ENCODE measurements around the gene HRAS.

Gene HRAS

GRCh38 chr11:567629-568292, 32.4 kb upstream of the HRAS start:
- CTCF ChIA-PET: interaction anchor here (1.2 to 5.8 kb wide), 2 partner anchors 12 to 49 kb away, joined by 3 to 36 read pairs; no protein-coding TSS in a partner anchor
- DNase-seq (ENCODE audit: extremely low spot score): no peak
- no peak for TF ChIP-seq CTCF (IDR thresholded peaks at IDR 0.05; ENCODE audit: control extremely low read depth, extremely low read depth, low read depth, missing control alignments)
- POLR2A ChIA-PET: no interaction called here

GRCh38 chr11:567011-567628, 31.7 kb upstream of the HRAS start:
- TF ChIP-seq CTCF (IDR thresholded peaks at IDR 0.05; ENCODE audit: control extremely low read depth, extremely low read depth, low read depth, missing control alignments): no peak
- no peak for DNase-seq (ENCODE audit: extremely low spot score)
- ChIA-PET CTCF (interaction anchor here (1.2 to 5.8 kb wide), 2 partner anchors 11 to 48 kb away, joined by 3 to 36 read pairs; no protein-coding TSS in a partner anchor), POLR2A (no interaction called here)

- ChIA-PET CTCF (interaction anchor here (1.4 to 5.8 kb wide), 2 partner anchors 10 to 158 kb away, joined by 3 to 36 read pairs; no protein-coding TSS in a partner anchor), POLR2A (interaction anchor here (0.5 kb wide), 1 partner anchor 357 kb away, joined by 3 read pairs; no protein-coding TSS in a partner anchor)
- DNase-seq (ENCODE audit: extremely low spot score): no peak
- peak; percentile 3 for TF ChIP-seq CTCF (IDR thresholded peaks at IDR 0.05; ENCODE audit: control extremely low read depth, extremely low read depth, low read depth, missing control alignments)
Measured at GRCh38 chr11:565921-566509, 30.6 kb upstream of the HRAS start.

- ChIA-PET CTCF (interaction anchor here (0.9 to 5.8 kb wide), 3 partner anchors 8 to 12 kb away, joined by 3 to 36 read pairs (median 6); partner anchors contain the start of gene PHRF1), POLR2A (interaction anchor here (0.9 to 2.8 kb wide), 2 partner anchors 12 kb away, joined by 3 to 8 read pairs; partner anchors contain the start of gene PHRF1)
- no peak for DNase-seq (ENCODE audit: extremely low spot score)
- no peak for TF ChIP-seq CTCF (IDR thresholded peaks at IDR 0.05; ENCODE audit: control extremely low read depth, extremely low read depth, low read depth, missing control alignments)
Measured at GRCh38 chr11:563812-564578, 28.6 kb upstream of the HRAS start.

- DNase-seq (ENCODE audit: extremely low spot score): no peak
- no peak for TF ChIP-seq CTCF (IDR thresholded peaks at IDR 0.05; ENCODE audit: control extremely low read depth, extremely low read depth, low read depth, missing control alignments)
- POLR2A ChIA-PET: interaction anchor here (2.8 kb wide), 1 partner anchor 13 kb away, joined by 8 read pairs; the partner anchor contains the start of gene PHRF1
- CTCF ChIA-PET: interaction anchor here (1.4 kb wide), 1 partner anchor 9 kb away, joined by 6 read pairs; no protein-coding TSS in a partner anchor
Measured at GRCh38 chr11:563066-563811, 27.9 kb upstream of the HRAS start.

All from GM10248 (cell line).